Airway epithelial cell (primary cell): ENCODE data around the gene SLC8A3. TPM values are rescaled to one million over a fixed set of nuclear protein-coding genes. Genes with fewer than 3 reads are reported as not detected.

ENCODE experiments used
- total RNA-seq: library from RNA; depleted of rRNA; stranded (reverse); fragments of >200 nt; gene quantifications from 2 replicates; pipeline ENCODE4 v1.2.3, GENCODE V29; 2015

The SLC8A3 gene, protein sequence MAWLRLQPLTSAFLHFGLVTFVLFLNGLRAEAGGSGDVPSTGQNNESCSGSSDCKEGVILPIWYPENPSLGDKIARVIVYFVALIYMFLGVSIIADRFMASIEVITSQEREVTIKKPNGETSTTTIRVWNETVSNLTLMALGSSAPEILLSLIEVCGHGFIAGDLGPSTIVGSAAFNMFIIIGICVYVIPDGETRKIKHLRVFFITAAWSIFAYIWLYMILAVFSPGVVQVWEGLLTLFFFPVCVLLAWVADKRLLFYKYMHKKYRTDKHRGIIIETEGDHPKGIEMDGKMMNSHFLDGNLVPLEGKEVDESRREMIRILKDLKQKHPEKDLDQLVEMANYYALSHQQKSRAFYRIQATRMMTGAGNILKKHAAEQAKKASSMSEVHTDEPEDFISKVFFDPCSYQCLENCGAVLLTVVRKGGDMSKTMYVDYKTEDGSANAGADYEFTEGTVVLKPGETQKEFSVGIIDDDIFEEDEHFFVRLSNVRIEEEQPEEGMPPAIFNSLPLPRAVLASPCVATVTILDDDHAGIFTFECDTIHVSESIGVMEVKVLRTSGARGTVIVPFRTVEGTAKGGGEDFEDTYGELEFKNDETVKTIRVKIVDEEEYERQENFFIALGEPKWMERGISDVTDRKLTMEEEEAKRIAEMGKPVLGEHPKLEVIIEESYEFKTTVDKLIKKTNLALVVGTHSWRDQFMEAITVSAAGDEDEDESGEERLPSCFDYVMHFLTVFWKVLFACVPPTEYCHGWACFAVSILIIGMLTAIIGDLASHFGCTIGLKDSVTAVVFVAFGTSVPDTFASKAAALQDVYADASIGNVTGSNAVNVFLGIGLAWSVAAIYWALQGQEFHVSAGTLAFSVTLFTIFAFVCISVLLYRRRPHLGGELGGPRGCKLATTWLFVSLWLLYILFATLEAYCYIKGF
- total RNA-seq: not detected in 2 replicates

DNA sequence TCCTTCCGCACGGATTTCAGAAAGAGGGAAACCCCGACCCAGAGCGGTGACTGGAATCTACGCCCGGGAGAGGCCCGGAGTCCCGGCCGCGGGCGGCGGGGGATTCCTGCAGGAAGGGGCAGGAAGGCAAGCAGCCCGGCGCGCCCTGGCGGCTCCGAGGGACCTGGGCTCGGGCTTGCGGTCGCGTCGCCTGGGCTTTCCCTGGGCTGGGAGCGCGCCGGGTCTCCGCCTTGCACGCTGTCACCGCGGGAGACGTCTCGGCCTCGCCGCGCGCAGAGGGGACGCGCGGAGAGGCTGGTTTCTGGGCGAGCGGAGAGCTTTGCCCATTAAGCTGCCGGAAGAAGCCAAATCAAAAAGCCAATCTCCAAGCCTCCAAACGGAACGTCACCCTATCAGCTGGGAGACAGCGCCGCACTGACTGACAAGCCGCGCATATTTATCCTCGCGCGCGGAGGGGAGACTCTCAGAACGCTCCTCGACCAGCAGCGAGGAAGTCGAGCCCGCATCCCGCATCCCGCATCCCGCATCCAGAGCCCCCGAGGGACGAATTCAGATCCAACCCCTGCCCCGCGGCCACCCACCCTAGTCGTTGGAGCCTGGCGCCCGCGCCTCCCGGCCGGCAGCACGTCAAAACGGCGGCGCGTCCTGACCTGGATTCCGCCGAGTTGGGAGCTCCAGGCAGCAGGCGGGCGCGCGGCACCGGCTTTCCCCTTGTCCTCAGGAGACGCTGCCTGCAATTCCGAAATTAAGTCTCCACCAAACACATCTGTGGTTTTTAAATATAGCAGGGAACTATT, at the start of gene SLC8A3:
SLC8A3 (minus strand) TSS at position 293 of the 797 bp plus-strand sequence. CDS start 20,529 bp downstream, outside the sequence.

Other genes starting within 250 kb of the SLC8A3 start
- 46.3 and 55.1 TPM in 2 replicates for gene COX16, start 170.7 kb upstream of the SLC8A3 start, total RNA-seq
- 7.5 and 8.4 TPM in 2 replicates for gene SYNJ2BP, start 228.1 kb upstream of the SLC8A3 start, total RNA-seq